Measurements from ENCODE around the gene TCL1B.

Gene TCL1B

DNA sequence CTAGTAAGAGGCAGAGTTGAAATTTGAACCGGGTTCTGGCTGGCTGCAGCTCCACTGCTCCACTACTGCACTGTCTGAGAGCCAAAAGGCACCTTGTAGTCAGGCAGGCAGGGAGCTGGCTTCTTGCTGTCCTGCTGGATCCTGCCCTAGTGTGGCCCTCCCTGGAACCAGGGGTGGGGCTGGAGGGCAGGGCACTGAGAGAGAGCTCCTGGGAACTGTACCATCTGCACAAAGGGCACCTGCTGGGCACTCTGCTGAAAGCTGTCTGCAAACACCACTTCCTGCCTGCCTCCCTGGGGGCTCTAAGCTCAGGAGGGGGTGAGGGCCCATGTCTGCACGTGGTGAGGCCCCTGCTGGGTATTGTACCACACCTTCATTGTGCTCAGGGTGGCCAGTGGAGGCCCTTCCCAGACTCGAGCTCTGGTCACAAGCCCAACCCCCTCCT, 19.0 kb upstream of the TCL1B start:
- no peak for DNase-seq

- DNase-seq: no peak
These were observed 17.9 kb upstream of the TCL1B start for GRCh38 chr14:95668235-95668772.

DNA sequence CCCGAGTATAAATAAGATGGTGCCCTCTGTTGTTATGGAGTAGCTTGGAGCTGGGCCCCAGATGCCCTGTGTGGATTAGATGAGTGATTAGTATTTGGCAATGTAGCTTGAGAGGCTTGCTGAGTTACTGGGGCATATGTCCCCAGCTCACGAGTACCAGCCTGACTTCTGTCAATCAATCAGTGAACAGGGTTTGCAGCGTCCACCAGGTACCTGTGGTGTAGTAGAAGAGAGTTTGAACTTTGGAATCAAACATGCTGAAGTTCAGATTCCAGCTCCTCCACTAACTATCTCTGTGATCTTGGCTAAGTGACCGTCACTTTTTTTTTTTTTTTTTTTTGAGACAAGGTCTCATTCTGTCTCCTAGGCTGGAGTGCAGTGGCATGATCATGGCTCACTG, 11.6 kb upstream of the TCL1B start:
- no peak for DNase-seq

- DNase-seq: no peak
These were observed 10.7 kb upstream of the TCL1B start for GRCh38 chr14:95675486-95675885.

DNA sequence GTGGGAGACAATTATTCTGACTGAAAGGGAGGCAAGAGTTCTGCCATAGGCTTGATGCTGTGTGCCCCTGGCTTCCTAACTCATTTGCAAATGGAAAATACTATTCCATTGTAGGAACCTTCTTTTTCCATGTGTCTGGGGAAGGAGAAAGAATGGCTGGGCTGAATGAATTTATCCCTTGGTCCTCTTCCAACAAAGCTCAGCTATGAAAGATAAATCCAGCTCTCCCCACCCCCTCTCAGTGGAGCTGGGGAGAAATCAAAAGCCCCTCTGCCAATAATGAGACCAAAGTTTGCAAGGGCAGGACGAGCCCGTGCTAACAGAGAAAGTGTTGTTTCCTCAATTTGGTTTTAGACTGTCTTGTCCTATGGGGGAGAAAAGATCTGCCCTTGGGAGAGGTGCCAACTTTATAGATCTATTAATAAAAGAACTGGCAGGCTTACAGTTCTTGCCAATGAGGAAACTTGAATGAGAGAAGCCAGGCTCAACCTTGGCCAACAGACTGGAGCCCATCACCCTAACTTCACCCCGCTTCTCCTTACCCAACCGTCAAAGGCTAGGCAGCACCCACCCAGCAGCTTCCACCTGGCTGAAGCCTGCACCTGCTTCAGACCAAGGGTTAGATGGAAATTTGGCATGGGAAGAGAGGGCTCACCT, 8.9 kb upstream of the TCL1B start:
- no peak for DNase-seq

DNA sequence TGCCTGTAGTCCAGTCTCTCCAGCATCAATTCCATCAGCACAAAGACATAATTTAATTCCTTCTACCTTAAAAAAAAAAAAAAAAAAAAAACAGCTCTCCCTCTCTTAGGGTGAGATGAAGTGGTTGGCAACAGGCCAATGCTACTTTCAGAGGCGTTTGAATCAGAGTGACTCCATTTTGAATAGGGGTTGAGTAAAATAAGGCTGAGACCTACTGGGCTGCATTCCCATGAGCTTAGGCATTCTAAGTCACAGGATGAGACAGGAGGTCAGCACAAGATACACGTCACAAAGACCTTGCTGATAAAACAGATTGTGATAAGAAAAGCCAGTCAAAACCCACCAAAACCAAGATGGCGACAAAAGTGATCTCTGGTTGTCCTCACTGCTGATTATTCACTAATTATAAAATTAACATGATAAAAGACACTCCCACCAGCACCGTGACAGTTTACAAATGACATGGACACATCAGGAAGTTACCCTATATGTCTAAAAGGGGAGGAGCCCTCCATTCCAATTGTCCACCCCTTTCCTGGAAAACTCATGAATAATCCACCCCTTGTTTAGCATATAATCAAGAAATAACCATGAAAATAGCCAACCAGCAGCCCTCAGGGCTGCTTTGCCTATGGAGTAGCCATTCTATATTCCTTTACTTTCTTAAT, 6.9 kb upstream of the TCL1B start:
- no peak for DNase-seq

- no peak for DNase-seq
These were observed 6.1 kb upstream of the TCL1B start for GRCh38 chr14:95679998-95680735.

DNA sequence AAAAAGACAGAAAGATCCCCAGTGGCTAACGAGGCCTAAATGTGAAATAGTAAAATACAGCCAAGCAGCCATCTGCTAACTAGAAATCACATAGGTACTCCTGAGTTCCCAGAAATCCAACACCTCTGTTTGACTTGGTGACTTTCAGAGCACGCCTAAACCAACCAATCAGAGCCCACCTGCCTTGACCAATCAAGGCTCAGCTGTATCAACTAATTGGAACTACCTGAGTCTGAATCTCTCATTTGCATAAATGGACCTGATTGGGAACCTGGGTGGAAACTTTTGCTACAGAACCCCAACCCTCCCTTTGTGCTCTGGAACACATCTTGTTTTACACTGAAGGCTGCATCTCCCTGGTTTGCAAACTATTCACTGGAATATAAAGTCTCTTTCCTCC, 5.1 kb upstream of the TCL1B start:
- peak; percentile 46 for DNase-seq

DNA sequence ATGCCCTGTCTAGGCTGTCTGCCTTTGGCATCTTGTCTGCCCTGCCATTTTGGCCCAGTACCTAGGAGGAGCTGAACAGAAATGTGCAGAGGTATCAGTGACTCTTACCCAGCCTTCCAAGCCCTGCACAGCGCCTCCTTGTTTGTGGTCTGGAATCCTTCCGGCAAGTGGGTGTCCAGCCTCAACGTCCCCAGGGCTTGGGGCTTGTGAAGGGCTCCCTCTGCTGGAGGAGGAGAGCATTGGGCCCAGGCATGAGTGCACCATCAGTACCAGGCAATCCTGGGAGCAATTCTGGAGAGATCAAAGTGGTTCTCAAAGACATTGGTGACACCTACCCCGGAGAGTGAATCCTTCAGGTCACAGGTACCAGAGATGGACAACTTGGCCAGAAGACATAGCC, 2.4 kb upstream of the TCL1B start:
- DNase-seq: no peak

DNA sequence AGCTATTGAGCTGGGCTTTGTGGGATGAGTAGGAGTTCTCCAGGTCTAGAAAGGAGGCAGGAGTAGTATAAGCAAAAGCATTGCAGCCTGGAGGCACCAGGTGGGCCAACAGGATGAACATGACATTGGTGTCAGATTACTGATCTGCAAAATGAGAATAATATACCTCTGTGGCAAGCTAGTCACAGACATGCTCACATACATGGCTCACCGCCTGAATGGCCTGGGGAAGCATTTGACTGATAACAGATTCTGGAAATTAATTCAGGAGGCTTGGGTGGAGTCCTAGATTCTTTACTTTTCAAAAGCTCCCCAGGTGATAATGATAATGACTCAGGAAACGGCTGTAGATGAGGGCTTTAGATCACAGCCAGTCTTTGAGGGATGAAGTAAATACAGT, 709 bp downstream of the TCL1B start:
- DNase-seq: no peak

GRCh38 chr14:95689441-95689840, 3.2 kb downstream of the TCL1B start:
- no peak for DNase-seq

- no peak for DNase-seq
These were observed 4.6 kb downstream of the TCL1B start for GRCh38 chr14:95690815-95691214.

DNA sequence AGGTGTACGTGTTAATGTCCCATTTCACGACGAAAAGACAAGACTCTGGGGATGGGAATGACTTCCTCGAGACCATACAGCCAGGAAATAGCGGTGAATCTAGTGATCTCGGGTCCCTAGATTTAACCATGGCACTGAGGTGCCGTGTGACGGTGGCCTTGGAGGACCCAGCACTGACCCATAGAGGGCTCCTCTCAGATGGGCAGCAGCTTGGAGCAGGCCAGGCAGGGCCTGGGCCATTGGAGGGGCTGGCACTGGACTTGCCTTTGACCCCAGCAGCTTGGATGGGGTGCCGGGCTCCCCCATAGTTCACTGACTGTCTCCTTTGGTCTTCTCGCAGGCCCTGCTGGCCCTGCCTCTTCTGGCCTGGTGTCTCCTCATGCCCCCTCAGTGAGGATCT, 5.4 kb downstream of the TCL1B start:
- no peak for DNase-seq

DNA sequence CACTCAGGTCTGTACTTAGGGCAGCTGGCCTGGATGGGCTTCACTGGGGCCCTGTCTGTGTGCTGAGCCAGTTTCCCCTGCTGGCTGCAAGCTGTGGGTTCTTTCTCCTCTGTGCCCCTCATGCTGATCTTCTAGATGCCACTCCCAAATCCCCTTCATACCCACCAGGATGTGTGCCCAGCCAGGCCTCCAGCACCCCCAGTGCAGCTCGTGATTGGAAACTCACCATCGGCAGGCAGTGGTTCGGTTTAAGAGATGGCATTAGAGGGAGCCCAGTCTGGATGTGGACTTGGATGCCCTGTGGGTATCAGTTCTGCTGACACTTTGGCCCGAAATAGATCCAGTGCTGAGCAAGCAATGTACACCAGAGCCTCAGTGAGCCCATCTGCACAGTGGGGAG, 5.9 kb downstream of the TCL1B start:
- no peak for DNase-seq

GRCh38 chr14:95695051-95695450, 8.8 kb downstream of the TCL1B start:
- no peak for DNase-seq

DNA sequence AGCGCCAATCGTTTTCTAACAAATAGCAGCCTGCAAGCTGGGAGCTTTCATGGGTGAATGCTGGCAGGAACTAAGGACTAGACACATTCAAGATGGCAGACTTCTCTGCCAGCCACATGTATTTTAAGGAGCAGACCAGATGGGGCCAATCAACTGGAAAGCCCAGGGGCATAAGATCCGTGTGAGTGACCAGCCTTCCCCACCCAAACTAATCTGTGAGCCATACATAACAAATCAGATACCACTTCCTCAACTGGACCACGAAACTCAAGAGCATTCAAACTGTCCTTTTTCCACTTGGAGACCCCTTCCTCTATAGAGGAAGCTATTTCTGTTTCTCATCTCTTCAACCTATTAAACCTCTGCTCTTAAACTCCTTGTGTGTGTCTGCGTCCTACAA, 9.7 kb downstream of the TCL1B start:
- no peak for DNase-seq

DNA sequence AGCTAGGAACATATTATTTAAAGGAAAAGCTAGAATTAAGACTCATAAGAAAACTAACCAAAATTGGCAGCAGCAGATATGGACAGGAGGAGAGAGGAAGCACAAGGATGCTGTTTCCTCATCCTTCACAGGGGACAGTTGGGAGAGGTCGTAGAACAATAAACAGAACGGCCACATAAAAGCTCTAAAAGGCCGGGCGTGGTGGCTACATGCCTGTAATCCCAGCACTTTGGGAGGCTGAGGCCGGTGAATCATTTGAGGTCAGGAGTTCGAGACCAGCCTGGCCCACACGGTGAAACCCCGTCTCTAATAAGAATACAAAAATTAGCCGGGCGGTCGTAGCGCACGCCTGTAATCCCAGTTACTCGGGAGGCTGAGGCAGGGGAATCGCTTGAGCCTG, 10.5 kb downstream of the TCL1B start:
- no peak for DNase-seq

GRCh38 chr14:95697764-95698163, 11.5 kb downstream of the TCL1B start:
- no peak for DNase-seq

GRCh38 chr14:95698287-95698686, 12.1 kb downstream of the TCL1B start:
- DNase-seq: no peak

DNA sequence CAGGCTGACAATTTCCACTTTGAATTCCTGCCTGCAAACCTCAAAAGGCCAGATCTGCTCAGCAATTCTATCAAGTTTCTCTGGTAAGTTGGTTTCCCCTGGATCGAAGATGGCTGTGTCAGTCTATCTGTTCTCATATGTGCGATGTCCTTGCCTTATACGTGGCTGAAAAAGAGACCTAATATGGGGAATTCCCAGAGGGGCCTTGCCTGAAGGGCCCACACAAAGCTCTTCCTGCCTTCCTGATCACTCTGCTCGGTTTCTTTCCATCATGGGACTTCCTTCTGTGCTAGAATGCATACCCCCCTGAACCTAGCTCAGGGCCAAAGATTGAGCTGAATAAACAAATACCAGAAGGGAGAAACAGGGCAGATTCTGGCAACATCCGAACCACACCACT, 13.2 kb downstream of the TCL1B start:
- no peak for DNase-seq

- DNase-seq: no peak
These were observed 14.2 kb downstream of the TCL1B start for GRCh38 chr14:95700221-95700976.

DNA sequence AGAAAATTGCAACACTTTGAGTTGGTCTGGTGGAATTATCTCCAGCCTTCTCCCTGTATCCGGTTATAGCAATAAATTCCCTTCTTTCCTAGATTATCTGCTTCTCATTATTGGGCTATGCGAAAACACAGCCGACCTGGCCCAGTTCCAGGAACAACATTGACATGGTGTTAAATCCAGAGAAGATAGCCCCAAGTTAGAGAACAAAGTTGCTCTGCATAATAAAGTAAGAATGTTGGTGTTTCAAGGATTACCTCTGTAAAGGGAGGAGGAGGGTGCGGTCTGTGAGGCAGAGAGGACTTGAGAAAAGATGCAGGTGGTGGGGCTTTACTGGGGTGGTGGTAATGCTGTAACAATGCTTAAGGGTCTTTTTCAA, 15.6 kb downstream of the TCL1B start:
- DNase-seq: no peak

GRCh38 chr14:95703341-95703740, 17.1 kb downstream of the TCL1B start:
- DNase-seq: no peak

Data from NCI-H1694 treated with DMSO at 0.1 percent for 48 hours (cell line).